ENCODE data around the gene MAP3K1. TPM values are rescaled to one million over a fixed set of nuclear protein-coding genes. Genes with fewer than 3 reads are reported as not detected.

The MAP3K1 gene
- total and polyA plus RNA-seq, 4 donors: 2.4 to 15.4 (median 6.7) TPM

GRCh38 chr5:56810826-56811225 is 4.5 kb upstream of the MAP3K1 start:
- H3K4me1 ChIP-seq (ENCODE audit: control insufficient read depth in 4 of 4, insufficient read depth in 4 of 4, low read length in 3 of 4): peaks cover 0 to 4% (median 1%) of the 10 kb centered on the region in 4 donors
- H3K36me3 ChIP-seq (ENCODE audit: control insufficient read depth in 4 of 4, insufficient read depth in 3 of 4, low read depth in 1 of 4, low read length in 3 of 4): no peaks in the 10 kb centered on the region
- 96% methylated on average over 1 of the region's 1 CpG for WGBS
- H3K9ac ChIP-seq (ENCODE audit: low read depth in 1 of 2, low read length in 2 of 2): no peak overlapping the region
- no peak for DNase-seq (ENCODE audit: low spot score)
- H3K9me3 ChIP-seq (ENCODE audit: control insufficient read depth in 4 of 4, low read length in 3 of 4): no peaks in the 10 kb centered on the region
- no peak overlapping the region for H3K4me3 ChIP-seq (ENCODE audit: low read depth in 1 of 3, low read length in 3 of 3)
- TF ChIP-seq NR2F2 (IDR thresholded peaks at IDR 0.05) (no peak), FOXA1 (IDR thresholded peaks at IDR 0.05) (no peak), GABPA (IDR thresholded peaks at IDR 0.05 in 1 of 2, conservative IDR thresholded peaks at IDR 0.05 in 1 of 2) (no peak), RXRA (IDR thresholded peaks at IDR 0.05) (no peak), CTCF (IDR thresholded peaks at IDR 0.05; ENCODE audit: low read depth, low read length, missing input control) (no peak), HNF4G (IDR thresholded peaks at IDR 0.05) (no peak)
- H3K27me3 ChIP-seq (ENCODE audit: control insufficient read depth in 4 of 4, insufficient read depth in 4 of 4, low read length in 3 of 4): no peaks in the 10 kb centered on the region
- no peak overlapping the region for H3K27ac ChIP-seq (ENCODE audit: low read depth in 1 of 2, low read length in 2 of 2)

- Histone ChIP-seq H3K9ac (ENCODE audit: low read depth in 1 of 2, low read length in 2 of 2) (no peak overlapping the region), H3K27ac (ENCODE audit: low read depth in 1 of 2, low read length in 2 of 2) (no peak overlapping the region), H3K9me3 (ENCODE audit: control insufficient read depth in 4 of 4, low read length in 3 of 4) (no peaks in the 10 kb centered on the region), H3K4me1 (ENCODE audit: control insufficient read depth in 4 of 4, insufficient read depth in 4 of 4, low read length in 3 of 4) (peaks cover 0 to 6% (median 1%) of the 10 kb centered on the region in 4 donors), H3K27me3 (ENCODE audit: control insufficient read depth in 4 of 4, insufficient read depth in 4 of 4, low read length in 3 of 4) (no peaks in the 10 kb centered on the region), H3K4me3 (ENCODE audit: low read depth in 1 of 3, low read length in 3 of 3) (no peak overlapping the region), H3K36me3 (ENCODE audit: control insufficient read depth in 4 of 4, insufficient read depth in 3 of 4, low read depth in 1 of 4, low read length in 3 of 4) (no peaks in the 10 kb centered on the region)
- TF ChIP-seq ATF3 (IDR thresholded peaks at IDR 0.05) (no peak), NR2F2 (IDR thresholded peaks at IDR 0.05) (no peak), RAD21 (IDR thresholded peaks at IDR 0.05) (no peak), HNF4A (conservative IDR thresholded peaks at IDR 0.05) (no peak), RXRA (IDR thresholded peaks at IDR 0.05) (no peak)
- 87% methylated on average over 1 of the region's 1 CpG for WGBS
- no peak for DNase-seq (ENCODE audit: low spot score)
Observed at GRCh38 chr5:56812110-56812509, 3.2 kb upstream of the MAP3K1 start.

GRCh38 chr5:56813302-56813701 is 2.0 kb upstream of the MAP3K1 start:
- Histone ChIP-seq H3K27me3 (ENCODE audit: control insufficient read depth in 4 of 4, insufficient read depth in 4 of 4, low read length in 3 of 4) (no peaks in the 10 kb centered on the region), H3K9ac (ENCODE audit: low read depth in 1 of 2, low read length in 2 of 2) (no peak overlapping the region), H3K9me3 (ENCODE audit: control insufficient read depth in 4 of 4, low read length in 3 of 4) (no peaks in the 10 kb centered on the region), H3K4me3 (ENCODE audit: low read depth in 1 of 3, low read length in 3 of 3) (no peak overlapping the region), H3K4me1 (ENCODE audit: control insufficient read depth in 4 of 4, insufficient read depth in 4 of 4, low read length in 3 of 4) (peaks cover 0 to 14% (median 7%) of the 10 kb centered on the region in 4 donors), H3K27ac (ENCODE audit: low read depth in 1 of 2, low read length in 2 of 2) (no peak overlapping the region), H3K36me3 (ENCODE audit: control insufficient read depth in 4 of 4, insufficient read depth in 3 of 4, low read depth in 1 of 4, low read length in 3 of 4) (no peaks in the 10 kb centered on the region)
- TF ChIP-seq REST (IDR thresholded peaks at IDR 0.05): no peak
- no peak for TF ChIP-seq EGR1 (IDR thresholded peaks at IDR 0.05; ENCODE audit: low read depth in 2 of 2)
- TF ChIP-seq GABPA (IDR thresholded peaks at IDR 0.05 in 1 of 2, conservative IDR thresholded peaks at IDR 0.05 in 1 of 2): no peak
- TF ChIP-seq HNF4A (conservative IDR thresholded peaks at IDR 0.05): no peak
- no peak for TF ChIP-seq YY1 (IDR thresholded peaks at IDR 0.05)
- TF ChIP-seq RAD21 (IDR thresholded peaks at IDR 0.05): no peak
- no peak for TF ChIP-seq HNF4G (IDR thresholded peaks at IDR 0.05)
- no peak for TF ChIP-seq JUND (IDR thresholded peaks at IDR 0.05)
- DNase-seq (ENCODE audit: low spot score): no peak
- 93% methylated on average over 4 of the region's 4 CpGs for WGBS
